Adipocyte (in vitro differentiated cells): ENCODE measurements around the gene NF2.
A peak's percentile ranks its signal among the peaks of the same experiment; 100 is the strongest.

Experiments
- DNase-seq: peaks from one replicate; pipeline ENCODE4 v3.0.0-alpha.2; 2015; ENCODE audit warnings: low read depth
- H3K27me3 ChIP-seq: replicated peaks from 2 replicates; pipeline ENCODE4 v1.7.0; 2013; ENCODE audit warnings: mild to moderate bottlenecking, low read length, moderate library complexity; ENCODE audit not compliant: control insufficient read depth, insufficient read depth
- H3K36me3 ChIP-seq: 2 replicates; pipeline ENCODE4 v1.7.0; 2013; ENCODE audit warnings: low read length, mild to moderate bottlenecking, moderate library complexity; ENCODE audit not compliant: control insufficient read depth, insufficient read depth, severe bottlenecking
- H3K4me1 ChIP-seq: 2 replicates; pipeline ENCODE4 v1.7.0; 2013; ENCODE audit warnings: mild to moderate bottlenecking, low read length, moderate library complexity; ENCODE audit not compliant: control insufficient read depth, insufficient read depth
- H3K4me3 ChIP-seq: 2 replicates; pipeline ENCODE4 v1.7.0; 2013; ENCODE audit warnings: mild to moderate bottlenecking, low read length, moderate library complexity
- H3K9ac ChIP-seq: 2 replicates; pipeline ENCODE4 v1.7.0; 2013; ENCODE audit warnings: mild to moderate bottlenecking, low read length, moderate library complexity
- H3K9me3 ChIP-seq: 2 replicates; pipeline ENCODE4 v1.7.0; 2013; ENCODE audit warnings: mild to moderate bottlenecking, low read length, moderate library complexity; ENCODE audit not compliant: control insufficient read depth

Gene NF2

GRCh38 chr22:29633514-29634312, 30.3 kb downstream of the NF2 start:
- H3K9me3 ChIP-seq = no peaks in the 10 kb centered on the region
- peaks cover 17% of the 10 kb centered on the region for H3K4me1 ChIP-seq
- H3K27me3 ChIP-seq = no peaks in the 10 kb centered on the region
- DNase-seq = no peak
- H3K4me3 ChIP-seq = no peak overlapping the region
- no peak overlapping the region for H3K9ac ChIP-seq
- H3K36me3 ChIP-seq = peaks cover 8% of the 10 kb centered on the region

- Histone ChIP-seq H3K27me3 (no peaks in the 10 kb centered on the region), H3K9ac (no peak overlapping the region), H3K4me3 (no peak overlapping the region), H3K36me3 (peaks cover 15% of the 10 kb centered on the region), H3K4me1 (peaks cover 17% of the 10 kb centered on the region), H3K9me3 (no peaks in the 10 kb centered on the region)
- DNase-seq = no peak
These were observed 31.4 kb downstream of the NF2 start for GRCh38 chr22:29634847-29635246.

GRCh38 chr22:29635734-29636357, 32.4 kb downstream of the NF2 start:
- Histone ChIP-seq H3K4me3 (no peak overlapping the region), H3K9me3 (no peaks in the 10 kb centered on the region), H3K36me3 (peaks cover 15% of the 10 kb centered on the region), H3K9ac (no peak overlapping the region), H3K4me1 (peaks cover 17% of the 10 kb centered on the region), H3K27me3 (no peaks in the 10 kb centered on the region)
- DNase-seq = peak; percentile 81

GRCh38 chr22:29636751-29637150, 33.3 kb downstream of the NF2 start:
- Histone ChIP-seq H3K9me3 (no peaks in the 10 kb centered on the region), H3K27me3 (no peaks in the 10 kb centered on the region), H3K9ac (peak overlapping the region; percentile 5), H3K4me1 (peaks cover 17% of the 10 kb centered on the region), H3K4me3 (no peak overlapping the region), H3K36me3 (peaks cover 15% of the 10 kb centered on the region)
- DNase-seq = no peak

- Histone ChIP-seq H3K36me3 (peaks cover 17% of the 10 kb centered on the region), H3K9ac (no peak overlapping the region), H3K4me3 (no peak overlapping the region), H3K27me3 (no peaks in the 10 kb centered on the region), H3K4me1 (peaks cover 17% of the 10 kb centered on the region), H3K9me3 (no peaks in the 10 kb centered on the region)
- no peak for DNase-seq
These were observed 33.7 kb downstream of the NF2 start for GRCh38 chr22:29637181-29637580.

- no peak for DNase-seq
- peaks cover 13% of the 10 kb centered on the region for H3K4me1 ChIP-seq
- H3K36me3 ChIP-seq = peaks cover 25% of the 10 kb centered on the region
- H3K9ac ChIP-seq = no peak overlapping the region
- no peaks in the 10 kb centered on the region for H3K9me3 ChIP-seq
- no peak overlapping the region for H3K4me3 ChIP-seq
- no peaks in the 10 kb centered on the region for H3K27me3 ChIP-seq
These were observed 35.2 kb downstream of the NF2 start for GRCh38 chr22:29638678-29639077.

GRCh38 chr22:29639096-29639495, 35.7 kb downstream of the NF2 start:
- no peaks in the 10 kb centered on the region for H3K9me3 ChIP-seq
- H3K4me1 ChIP-seq = peaks cover 9% of the 10 kb centered on the region
- no peak overlapping the region for H3K4me3 ChIP-seq
- H3K36me3 ChIP-seq = peaks cover 25% of the 10 kb centered on the region
- H3K27me3 ChIP-seq = no peaks in the 10 kb centered on the region
- DNase-seq = no peak
- no peak overlapping the region for H3K9ac ChIP-seq

GRCh38 chr22:29641042-29641699, 37.7 kb downstream of the NF2 start:
- H3K4me1 ChIP-seq = peaks cover 3% of the 10 kb centered on the region
- no peak overlapping the region for H3K9ac ChIP-seq
- no peaks in the 10 kb centered on the region for H3K27me3 ChIP-seq
- H3K9me3 ChIP-seq = no peaks in the 10 kb centered on the region
- peak; percentile 16 for DNase-seq
- H3K36me3 ChIP-seq = peaks cover 32% of the 10 kb centered on the region
- H3K4me3 ChIP-seq = no peak overlapping the region

- Histone ChIP-seq H3K36me3 (peaks cover 35% of the 10 kb centered on the region), H3K4me1 (peaks cover 3% of the 10 kb centered on the region), H3K27me3 (no peaks in the 10 kb centered on the region), H3K4me3 (no peak overlapping the region), H3K9me3 (no peaks in the 10 kb centered on the region), H3K9ac (no peak overlapping the region)
- no peak for DNase-seq
These were observed 38.4 kb downstream of the NF2 start for GRCh38 chr22:29641700-29642330.

GRCh38 chr22:29642694-29643093, 39.3 kb downstream of the NF2 start:
- Histone ChIP-seq H3K36me3 (peaks cover 33% of the 10 kb centered on the region), H3K4me3 (no peak overlapping the region), H3K9ac (no peak overlapping the region), H3K4me1 (no peaks in the 10 kb centered on the region), H3K27me3 (no peaks in the 10 kb centered on the region), H3K9me3 (no peaks in the 10 kb centered on the region)
- no peak for DNase-seq
